HepG2 (cell line): ENCODE results near the gene CAMSAP2.

Source experiments
- BHLHE40 ChIP-seq: IDR thresholded peaks from 2 replicates; pipeline ENCODE4 v1.6.1; 2011; ENCODE audit warnings: low read length, improper control_type of control experiment
- ZKSCAN8 ChIP-seq: IDR thresholded peaks from 2 replicates; pipeline ENCODE4 v1.6.1; 2016; ENCODE audit warnings: borderline replicate concordance, missing genetic modification reagents, missing compliant biosample characterization
- TF ChIP-seq, protein P1 (sequence below): sonication (generic); formaldehyde crosslinking; IDR thresholded peaks from 2 replicates; pipeline ENCODE4 v1.8.0; 2022; ENCODE audit warnings: missing genetic modification reagents, mild to moderate bottlenecking, inconsistent platforms, borderline replicate concordance

DNA sequence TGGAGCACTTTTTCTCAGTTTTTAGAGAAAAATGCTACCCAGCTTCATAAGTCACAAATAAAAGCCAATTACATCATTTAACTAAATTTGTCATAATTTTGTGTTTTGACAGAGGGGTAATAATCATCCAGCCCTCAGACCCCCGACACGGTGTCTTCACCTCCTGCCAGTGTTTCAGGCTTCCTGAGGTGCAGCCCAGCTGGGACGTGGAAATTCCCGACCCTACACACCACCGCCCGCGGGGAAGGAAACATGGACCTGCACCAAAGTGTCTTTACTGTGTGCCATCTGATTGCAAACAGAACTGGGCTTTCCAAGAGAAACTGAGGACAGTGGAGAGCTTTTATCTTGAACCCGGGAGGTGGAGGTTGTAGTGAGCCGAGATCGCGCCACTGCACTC lies 148.3 kb downstream of the CAMSAP2 start:
- TF ChIP-seq, protein P1, sequence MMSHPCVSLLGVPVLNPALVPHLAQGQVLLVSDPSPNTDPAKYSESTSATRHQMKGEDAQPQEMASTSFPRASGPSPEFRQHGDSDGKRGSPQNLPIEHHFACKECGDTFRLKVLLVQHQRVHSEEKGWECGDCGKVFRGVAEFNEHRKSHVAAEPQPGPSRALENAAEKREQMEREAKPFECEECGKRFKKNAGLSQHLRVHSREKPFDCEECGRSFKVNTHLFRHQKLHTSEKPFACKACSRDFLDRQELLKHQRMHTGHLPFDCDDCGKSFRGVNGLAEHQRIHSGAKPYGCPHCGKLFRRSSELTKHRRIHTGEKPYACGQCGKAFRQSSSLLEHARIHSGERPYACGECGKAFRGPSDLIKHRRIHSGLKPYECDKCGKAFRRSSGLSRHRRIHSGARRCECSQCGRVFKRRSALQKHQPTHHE (CRISPR knock-in tag) = no peak
- TF ChIP-seq ZKSCAN8 (CRISPR knock-in tag) = no peak
- TF ChIP-seq BHLHE40 = no peak
